GM10248 (cell line): ENCODE data around the gene RPL37A.

Source experiments
- CTCF ChIA-PET: fragments of 300-600 bp; sonication (Branson Sonifier 250); formaldehyde crosslinking; extraction: SDS; loops from one replicate; lab custom pipeline; 2021; ENCODE audit warnings: antibody characterized with exemption; lab: Yijun Ruan, JAX
- POLR2A ChIA-PET: fragments of 350-650 bp; sonication (Branson Sonifier 250); formaldehyde crosslinking; extraction: SDS; loops from one replicate; lab custom pipeline; 2020; ENCODE audit warnings: antibody characterized with exemption; lab: Yijun Ruan, JAX
- DNase-seq: peaks from one replicate; pipeline ENCODE4 v3.0.0; 2012; ENCODE audit errors: extremely low spot score
- TF ChIP-seq, protein P1 (sequence below): IDR thresholded peaks from 2 replicates; pipeline ENCODE4 v1.5.1; 2012; ENCODE audit warnings: mild to moderate bottlenecking, low read depth; ENCODE audit errors: extremely low read depth, missing control alignments, control extremely low read depth

Gene RPL37A

DNA sequence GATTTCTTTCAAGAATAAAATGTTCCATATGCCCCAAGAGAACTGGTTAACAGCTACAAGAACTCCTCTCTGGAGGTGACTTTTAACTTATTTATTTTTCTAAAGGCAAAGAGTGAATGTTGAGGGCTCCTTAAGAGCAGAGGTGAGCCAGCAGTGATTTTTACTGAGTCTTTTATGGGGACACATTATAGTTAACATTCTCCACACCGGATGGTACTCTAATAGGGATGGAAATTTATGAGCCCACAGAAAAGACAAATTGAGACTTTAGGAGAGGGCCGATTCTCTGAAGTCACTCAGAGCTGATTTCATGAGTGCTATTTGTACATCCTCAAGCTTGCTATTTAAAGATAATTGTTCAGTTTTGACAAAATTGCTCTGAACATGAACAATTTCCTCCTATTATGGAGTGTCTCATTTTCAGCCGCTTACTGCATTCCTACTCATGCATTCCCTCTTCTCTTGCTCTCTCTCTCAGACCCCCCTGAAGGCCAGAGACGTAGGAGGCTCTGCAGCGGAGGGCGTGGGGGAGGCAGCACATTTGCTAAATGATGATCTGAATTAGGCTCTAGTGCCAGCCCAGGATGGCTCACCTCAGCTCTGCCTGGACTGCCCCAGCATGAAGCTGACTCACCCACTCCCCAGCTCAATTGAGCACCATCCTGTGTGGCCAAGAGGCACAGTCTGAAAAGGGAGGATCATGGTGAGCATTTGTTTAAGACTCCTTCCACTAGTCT is 5.9 kb upstream of the RPL37A start:
- ChIA-PET POLR2A (no interaction called here), CTCF (interaction anchor here (0.8 to 2.3 kb wide), 6 partner anchors 15 to 101 kb away, joined by 3 to 7 read pairs (median 3); no protein-coding TSS in a partner anchor)
- TF ChIP-seq, protein P1, sequence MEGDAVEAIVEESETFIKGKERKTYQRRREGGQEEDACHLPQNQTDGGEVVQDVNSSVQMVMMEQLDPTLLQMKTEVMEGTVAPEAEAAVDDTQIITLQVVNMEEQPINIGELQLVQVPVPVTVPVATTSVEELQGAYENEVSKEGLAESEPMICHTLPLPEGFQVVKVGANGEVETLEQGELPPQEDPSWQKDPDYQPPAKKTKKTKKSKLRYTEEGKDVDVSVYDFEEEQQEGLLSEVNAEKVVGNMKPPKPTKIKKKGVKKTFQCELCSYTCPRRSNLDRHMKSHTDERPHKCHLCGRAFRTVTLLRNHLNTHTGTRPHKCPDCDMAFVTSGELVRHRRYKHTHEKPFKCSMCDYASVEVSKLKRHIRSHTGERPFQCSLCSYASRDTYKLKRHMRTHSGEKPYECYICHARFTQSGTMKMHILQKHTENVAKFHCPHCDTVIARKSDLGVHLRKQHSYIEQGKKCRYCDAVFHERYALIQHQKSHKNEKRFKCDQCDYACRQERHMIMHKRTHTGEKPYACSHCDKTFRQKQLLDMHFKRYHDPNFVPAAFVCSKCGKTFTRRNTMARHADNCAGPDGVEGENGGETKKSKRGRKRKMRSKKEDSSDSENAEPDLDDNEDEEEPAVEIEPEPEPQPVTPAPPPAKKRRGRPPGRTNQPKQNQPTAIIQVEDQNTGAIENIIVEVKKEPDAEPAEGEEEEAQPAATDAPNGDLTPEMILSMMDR, result no peak
- no peak for DNase-seq

DNA sequence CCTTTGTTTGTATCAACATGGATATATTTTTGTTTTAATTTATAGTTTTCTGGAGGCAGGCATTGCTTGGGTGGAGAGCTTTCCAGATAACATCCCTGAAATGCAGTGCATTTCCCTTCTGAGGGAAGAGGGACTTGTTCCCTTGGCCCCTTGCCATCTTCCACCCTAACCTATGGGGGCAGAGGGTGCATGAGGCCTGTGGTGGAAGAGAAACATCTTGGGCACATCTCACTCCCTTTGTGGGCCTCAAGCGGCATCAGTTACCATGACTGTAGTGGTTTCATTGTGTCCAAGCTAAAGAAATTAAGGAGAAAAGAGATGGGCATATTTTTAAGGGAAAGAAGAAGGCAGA is 5.3 kb upstream of the RPL37A start:
- POLR2A ChIA-PET, result no interaction called here
- DNase-seq, result no peak
- CTCF ChIA-PET, result interaction anchor here (1.1 to 2.3 kb wide), 3 partner anchors 16 to 47 kb away, joined by 3 to 7 read pairs (median 3); no protein-coding TSS in a partner anchor
- TF ChIP-seq, protein P1, result no peak

DNA sequence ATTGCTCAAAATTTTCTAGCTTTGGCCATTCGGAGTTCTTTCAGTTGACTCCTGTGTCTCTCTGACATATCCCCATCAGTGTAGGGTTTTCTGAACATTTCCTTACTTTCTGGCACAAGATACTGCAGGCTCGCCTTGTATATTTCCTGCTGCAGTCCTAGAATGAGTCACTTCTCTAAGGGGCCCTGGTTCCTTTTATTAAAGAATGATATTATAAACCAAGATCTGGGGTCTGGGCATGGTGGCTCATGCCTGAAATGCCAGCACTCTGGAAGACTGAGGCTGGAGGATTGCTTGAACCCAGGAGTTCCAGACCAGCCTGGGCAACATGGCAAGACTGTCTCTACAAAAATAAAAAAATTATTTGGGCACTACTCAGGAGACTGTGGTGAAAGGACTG is 3.0 kb upstream of the RPL37A start:
- TF ChIP-seq, protein P1, result no peak
- DNase-seq, result no peak
- ChIA-PET CTCF (interaction anchor here (0.8 to 3.9 kb wide), 4 partner anchors 19 to 92 kb away, joined by 3 to 17 read pairs (median 7); no protein-coding TSS in a partner anchor), POLR2A (no interaction called here)

DNA sequence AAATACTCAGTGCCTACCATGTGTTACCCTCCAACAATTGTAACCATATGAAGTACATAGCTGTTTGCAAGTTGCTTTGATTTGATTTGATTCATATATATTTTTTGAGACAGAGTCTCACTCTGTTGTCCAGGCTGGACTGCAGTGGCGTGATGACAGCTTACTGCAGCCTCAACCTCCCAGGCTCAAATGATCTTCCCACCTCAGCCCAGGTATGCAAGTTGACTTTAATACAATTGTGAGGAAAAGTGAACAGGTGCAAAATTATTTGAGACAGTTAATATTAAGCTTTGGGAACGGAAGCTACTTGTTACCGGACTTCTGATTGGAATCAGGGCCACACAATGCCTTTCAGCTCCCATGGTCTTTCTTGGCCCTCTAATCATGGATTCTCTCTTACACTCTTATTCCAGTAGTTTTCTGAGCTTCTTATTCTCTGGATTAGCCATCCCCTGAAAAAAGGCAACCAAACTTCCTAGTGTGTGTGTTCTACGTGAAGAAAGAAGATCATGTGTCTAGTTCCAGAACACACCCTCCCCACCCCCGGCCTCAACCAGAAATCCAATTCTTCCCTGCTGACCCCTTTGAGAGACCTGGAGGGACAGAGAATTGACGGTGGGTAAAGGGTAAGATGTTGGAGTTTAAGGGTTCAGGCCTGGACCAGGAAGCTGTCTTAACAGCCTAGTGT is 1.1 kb upstream of the RPL37A start:
- TF ChIP-seq, protein P1, result no peak
- ChIA-PET CTCF (interaction anchor here (0.8 to 3.9 kb wide), 6 partner anchors 9 to 275 kb away, joined by 3 to 17 read pairs (median 6); no protein-coding TSS in a partner anchor), POLR2A (no interaction called here)
- DNase-seq, result no peak

DNA sequence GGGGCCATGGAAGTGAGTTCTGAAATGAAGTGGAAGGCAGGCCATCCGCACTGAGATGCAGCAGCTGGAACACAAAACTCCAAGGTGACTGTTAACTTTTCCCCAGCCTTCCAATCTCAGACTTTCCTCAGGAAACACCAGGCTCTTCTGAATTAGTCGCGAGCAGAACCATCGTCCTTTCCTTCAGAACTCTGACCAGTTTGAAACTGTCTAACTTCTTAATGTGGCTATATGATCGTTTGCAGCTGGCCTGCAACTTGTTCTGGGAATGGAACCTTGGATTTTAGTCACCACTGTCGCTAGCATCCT is 620 bp upstream of the RPL37A start:
- TF ChIP-seq, protein P1, result no peak
- POLR2A ChIA-PET, result interaction anchor here (0.6 to 0.8 kb wide), 2 partner anchors 11 to 15 kb away, joined by 3 to 4 read pairs; no protein-coding TSS in a partner anchor
- CTCF ChIA-PET, result interaction anchor here (0.8 to 3.9 kb wide), 6 partner anchors 8 to 275 kb away, joined by 3 to 17 read pairs (median 6); no protein-coding TSS in a partner anchor
- DNase-seq, result no peak

DNA sequence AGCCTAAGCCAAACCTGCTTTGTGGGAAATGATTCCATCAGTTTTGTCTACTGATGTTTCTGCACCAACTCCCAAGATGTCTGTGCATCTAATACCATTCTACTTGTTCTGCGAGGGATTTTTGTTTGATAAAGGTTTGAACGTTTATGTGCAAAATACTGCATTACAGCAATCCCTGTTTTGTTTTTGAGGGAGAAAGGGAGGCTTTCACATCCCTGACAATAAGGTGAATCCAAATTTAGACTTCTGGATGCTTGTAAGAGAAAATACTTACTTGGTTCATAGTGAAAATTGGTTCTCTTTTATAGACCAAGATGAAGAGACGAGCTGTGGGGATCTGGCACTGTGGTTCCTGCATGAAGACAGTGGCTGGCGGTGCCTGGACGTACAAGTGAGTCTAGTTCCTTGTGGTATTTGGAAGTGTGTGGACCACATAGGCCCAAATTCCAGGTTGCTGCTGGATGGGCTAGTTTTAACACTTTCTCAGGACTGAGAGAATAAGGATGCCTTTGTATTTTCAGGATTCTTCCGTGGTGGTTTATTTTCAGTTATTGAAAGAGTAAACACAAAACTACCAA is 1.1 kb downstream of the RPL37A start:
- ChIA-PET POLR2A (no interaction called here), CTCF (no interaction called here)
- DNase-seq, result no peak
- TF ChIP-seq, protein P1, result no peak
